Upper lobe of right lung (tissue), 1 donor: ENCODE measurements around the gene MDM2. TPM values are rescaled to one million over a fixed set of nuclear protein-coding genes. Genes with fewer than 3 reads are reported as not detected.

Source experiments
- ATAC-seq: fragments of 200-7000 bp; cut with Tn5 transposase; one replicate; pipeline ENCODE4 v1.9.1; 2020; ENCODE audit warnings: mild to moderate bottlenecking, moderate library complexity
- DNase-seq: peaks from one replicate; pipeline ENCODE4 v3.0.0-alpha.2; 2020
- H3K27ac ChIP-seq: fragments of 200-600 bp; one replicate; pipeline ENCODE4 v1.8.0; 2022
- H3K27me3 ChIP-seq: fragments of 200-600 bp; one replicate; pipeline ENCODE4 v1.8.0; 2022; ENCODE audit warnings: mild to moderate bottlenecking
- H3K36me3 ChIP-seq: fragments of 200-600 bp; one replicate; pipeline ENCODE4 v1.8.0; 2022
- H3K4me1 ChIP-seq: fragments of 200-600 bp; one replicate; pipeline ENCODE4 v1.8.0; 2022
- H3K4me3 ChIP-seq: fragments of 200-600 bp; one replicate; pipeline ENCODE4 v1.8.0; 2022; ENCODE audit warnings: mild to moderate bottlenecking
- H3K9me3 ChIP-seq: fragments of 200-600 bp; one replicate; pipeline ENCODE4 v1.8.0; 2022
- CTCF ChIP-seq: fragments of 200-600 bp; IDR thresholded peaks from one replicate; pipeline ENCODE4 v1.8.0; 2022; ENCODE audit warnings: antibody characterized with exemption
- intact Hi-C: fragments of 100-400 bp; cut with DNase I; formaldehyde crosslinking; loops from one replicate; pipeline ENCODE4 v1.11.0; 2022
- total RNA-seq: library from RNA; stranded (reverse); fragmentation: NEBNext Ultra II Directional; extraction: Animal tissue kit (Norgen Biotek cat#: 25700); gene quantifications from one replicate; pipeline ENCODE4 v1.2.1, GENCODE V29; 2021
- donor health status: DM: no; HTN: yes; CAD: no; lungs with severe emphysema.

MDM2 gene
- total RNA-seq, 1 donor from 2014 or later, result 198 TPM

DNA sequence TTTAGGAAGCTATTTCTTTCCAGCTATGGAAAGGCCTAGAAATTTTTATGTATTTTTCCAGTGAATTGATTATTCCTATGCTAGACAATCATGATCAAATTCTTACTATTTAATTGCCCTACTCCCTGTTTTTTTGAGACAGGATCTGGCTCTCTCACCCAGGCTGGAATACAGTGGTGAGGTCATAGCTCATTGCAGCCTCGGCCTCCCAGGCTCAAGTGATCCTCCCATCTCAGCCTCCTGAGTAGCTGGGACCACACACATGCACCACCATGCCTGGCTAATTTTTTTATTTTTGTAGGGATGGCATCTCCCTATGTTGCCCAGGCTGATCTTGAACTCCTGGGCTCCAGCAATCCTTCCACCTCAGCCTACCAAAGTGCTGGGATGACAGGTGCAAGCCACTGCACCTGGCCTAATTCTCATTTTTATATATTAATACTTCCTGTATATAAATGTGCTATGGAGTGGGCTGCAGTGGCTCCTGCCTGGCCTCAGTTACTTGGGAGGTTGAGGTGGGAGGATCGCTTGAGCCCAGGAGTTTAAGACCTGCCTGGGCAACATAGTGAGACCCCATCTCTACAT, 16.0 kb upstream of the MDM2 start:
- no peak overlapping the region for H3K27ac ChIP-seq
- H3K36me3 ChIP-seq, result no peaks in the 10 kb centered on the region
- ATAC-seq, result no peak

GRCh38 chr12:68792952-68793351, 15.0 kb upstream of the MDM2 start:
- ATAC-seq, result peak; percentile 94
- Histone ChIP-seq H3K4me3 (no peak overlapping the region), H3K36me3 (no peaks in the 10 kb centered on the region), H3K9me3 (no peaks in the 10 kb centered on the region), H3K4me1 (no peaks in the 10 kb centered on the region), H3K27ac (no peak overlapping the region), H3K27me3 (no peaks in the 10 kb centered on the region)
- TF ChIP-seq CTCF, result no peak
- DNase-seq, result no peak
- intact Hi-C loops, result no loop called here

More for the DNA sequence above, 16.0 kb upstream of the MDM2 start:
- Histone ChIP-seq H3K27me3 (no peaks in the 10 kb centered on the region), H3K4me1 (peaks cover under 1% of the 10 kb centered on the region), H3K9me3 (no peaks in the 10 kb centered on the region), H3K4me3 (no peak overlapping the region)
- intact Hi-C loops, result no loop called here
- no peak for DNase-seq
- TF ChIP-seq CTCF, result no peak

- intact Hi-C loops, result no loop called here
These were observed 14.5 kb upstream of the MDM2 start for GRCh38 chr12:68793436-68793835.

DNA sequence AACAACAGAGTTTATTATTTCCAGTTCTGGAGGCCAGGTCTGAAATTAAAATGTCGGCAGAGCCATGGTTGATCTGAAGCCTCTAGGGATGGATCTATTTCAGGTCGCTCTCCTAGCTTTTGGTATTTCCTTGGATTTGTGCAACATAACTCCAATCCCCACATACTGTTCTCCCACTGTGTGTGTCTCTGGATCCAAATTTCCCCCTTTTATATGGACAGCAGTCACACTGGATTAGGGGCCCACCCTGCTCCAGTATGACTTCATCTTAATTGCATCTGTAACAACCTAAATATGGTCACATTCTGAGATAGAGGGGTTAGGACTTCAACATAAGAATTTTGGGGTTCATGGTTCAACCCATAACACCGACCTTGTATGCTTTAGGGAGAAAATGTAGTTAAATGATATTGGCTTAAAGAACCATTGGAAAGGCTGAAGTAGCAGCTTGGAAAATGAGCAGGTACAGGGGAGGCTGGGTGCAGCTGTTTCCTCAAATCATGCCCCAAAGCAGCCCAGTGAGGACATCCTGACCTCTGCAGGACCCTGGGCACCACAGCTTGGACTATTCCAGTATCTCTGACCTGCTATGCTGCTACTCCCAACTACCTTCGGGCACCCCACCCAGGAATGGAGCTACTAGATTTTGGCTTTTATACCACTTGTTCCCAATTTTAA, 13.9 kb upstream of the MDM2 start:
- no peak for ATAC-seq
- H3K4me1 ChIP-seq, result no peaks in the 10 kb centered on the region
- H3K9me3 ChIP-seq, result no peaks in the 10 kb centered on the region
- H3K27me3 ChIP-seq, result no peaks in the 10 kb centered on the region
- no peaks in the 10 kb centered on the region for H3K36me3 ChIP-seq
- no peak for TF ChIP-seq CTCF
- intact Hi-C loops, result no loop called here
- H3K27ac ChIP-seq, result no peak overlapping the region
- H3K4me3 ChIP-seq, result no peak overlapping the region
- DNase-seq, result no peak

More at GRCh38 chr12:68793436-68793835, 14.5 kb upstream of the MDM2 start:
- Histone ChIP-seq H3K27me3 (no peaks in the 10 kb centered on the region), H3K9me3 (no peaks in the 10 kb centered on the region), H3K4me3 (no peak overlapping the region), H3K36me3 (no peaks in the 10 kb centered on the region), H3K27ac (no peak overlapping the region), H3K4me1 (no peaks in the 10 kb centered on the region)
- ATAC-seq (no peak), DNase-seq (no peak)
- no peak for TF ChIP-seq CTCF

DNA sequence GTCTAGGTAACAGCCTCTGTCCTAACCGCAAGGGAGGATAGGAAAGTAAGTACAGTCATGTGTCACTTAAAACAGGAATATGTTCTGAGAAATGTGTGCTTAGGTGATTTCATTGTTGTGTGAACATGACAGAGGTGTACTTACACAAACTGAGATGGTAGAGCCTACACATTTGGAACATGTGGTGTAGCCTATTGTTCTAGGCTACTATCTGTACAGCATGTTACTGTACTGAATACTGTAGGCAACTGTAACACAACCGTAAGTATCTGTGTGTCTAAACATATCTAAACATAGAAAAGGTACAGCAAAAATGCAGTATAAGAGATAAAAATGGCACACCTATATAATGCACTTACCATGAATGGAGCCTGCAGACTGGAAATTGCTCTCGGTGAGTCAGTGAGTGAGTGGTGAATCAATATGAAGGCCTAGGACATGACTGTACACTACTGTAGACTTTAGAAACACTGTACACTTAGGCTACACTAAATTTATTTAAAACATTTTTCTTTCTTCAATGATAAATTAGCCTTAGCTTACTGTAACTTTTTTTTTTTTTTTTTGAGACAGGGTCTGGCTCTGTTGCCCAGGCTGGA, 13.2 kb upstream of the MDM2 start:
- H3K4me3 ChIP-seq, result no peak overlapping the region
- no peak overlapping the region for H3K27ac ChIP-seq
- H3K36me3 ChIP-seq, result no peaks in the 10 kb centered on the region
- TF ChIP-seq CTCF, result no peak
- no peak for DNase-seq
- ATAC-seq, result no peak
- H3K27me3 ChIP-seq, result no peaks in the 10 kb centered on the region
- no peaks in the 10 kb centered on the region for H3K4me1 ChIP-seq
- intact Hi-C loops, result no loop called here
- no peaks in the 10 kb centered on the region for H3K9me3 ChIP-seq
